HepG2 (cell line): Measurements from ENCODE around the gene KRTAP5-1. TPM values are rescaled to one million over a fixed set of nuclear protein-coding genes. Genes with fewer than 3 reads are reported as not detected.

Experiments
- ATAC-seq: fragments of 200-7000 bp; cut with Tn5 transposase; 3 replicates; pipeline ENCODE4 v1.9.1; 2020; ENCODE audit warnings: mild to moderate bottlenecking, moderate library complexity
- BruUV-seq: library from RNA; stranded (reverse); fragments of 400-500 nt; replicated peaks from 2 replicates; lab custom pipeline; 2021; lab: Mats Ljungman, UMichigan
- CTCF ChIA-PET: fragments of 300-600 bp; formaldehyde crosslinking; extraction: SDS; loops from one replicate; lab custom pipeline; 2021; ENCODE audit warnings: low total read pairs, inconsistent platforms, low intra/inter-chr PET ratio; lab: Yijun Ruan, JAX
- POLR2A ChIA-PET: fragments of 350-600 bp; sonication (Branson Sonifier 250); formaldehyde crosslinking; loops from one replicate; lab custom pipeline; 2020; ENCODE audit warnings: antibody characterized with exemption, inconsistent platforms; lab: Yijun Ruan, JAX
- DNase-seq: peaks from one replicate; pipeline ENCODE4 v3.0.0-alpha.2; 2015; ENCODE audit warnings: low spot score
- FAIRE-seq: peaks from 3 replicates; lab custom pipeline; 2011; peaks lifted over from hg19 to GRCh38; lab: Jason Lieb, UNC
- H2AFZ ChIP-seq: one replicate; pipeline ENCODE4 v1.6.1; 2011; ENCODE audit warnings: low read length, inconsistent platforms
- H3K27ac ChIP-seq: fragments of 300-600 bp; 3 replicates; pipeline ENCODE4 v1.8.0; 2011; ENCODE audit warnings: mixed run types, mild to moderate bottlenecking, mixed read lengths, low read length, inconsistent platforms; ENCODE audit not compliant: insufficient read depth; ENCODE audit errors: extremely low read length
- H3K27me3 ChIP-seq, 2 experiments: fragments of 200-600 bp in 1 of 2; 2 replicates in 1 of 2; 3 replicates in 1 of 2; pipeline versions ENCODE4 v1.6.0 to v1.8.0; 2011; ENCODE audit warnings: low read length in 2 of 2, mild to moderate bottlenecking in 2 of 2, moderate library complexity in 2 of 2, inconsistent platforms in 1 of 2; ENCODE audit not compliant: insufficient read depth in 2 of 2, control insufficient read depth in 1 of 2
- H3K36me3 ChIP-seq, 2 experiments: fragments of 200-600 bp in 1 of 2; replicated peaks in 1 of 2; 2 replicates in 1 of 2; 3 replicates in 1 of 2; pipeline versions ENCODE4 v1.5.1 to v1.8.0; 2011; ENCODE audit warnings: low read length in 2 of 2, inconsistent platforms in 1 of 2; ENCODE audit not compliant: insufficient read depth in 2 of 2, control insufficient read depth in 1 of 2
- H3K4me1 ChIP-seq: 2 replicates; pipeline ENCODE4 v1.5.1; 2012; ENCODE audit warnings: low read length, inconsistent platforms; ENCODE audit not compliant: insufficient read depth
- H3K4me2 ChIP-seq: 2 replicates; pipeline ENCODE4 v1.6.0; 2011; ENCODE audit warnings: low read depth, low read length, inconsistent platforms
- H3K4me3 ChIP-seq, 3 experiments: fragments of 200-600 bp in 1 of 3; sonication (generic), shearing (Covaris generic) in 1 of 3; replicated peaks in 1 of 3; 2 replicates each; pipeline ENCODE4 v1.5.1; 2011 to 2016; ENCODE audit warnings: low read length in 3 of 3, inconsistent platforms in 2 of 3, low read depth in 2 of 3, mild to moderate bottlenecking in 2 of 3, control low read depth in 1 of 3, mixed read lengths in 1 of 3; ENCODE audit not compliant: insufficient read depth in 1 of 3
- H3K79me2 ChIP-seq: one replicate; pipeline ENCODE4 v1.6.1; 2011; ENCODE audit warnings: low read length, inconsistent platforms; ENCODE audit not compliant: insufficient read depth
- H3K9ac ChIP-seq: 2 replicates; pipeline ENCODE4 v1.6.0; 2011; ENCODE audit warnings: mild to moderate bottlenecking, low read depth, low read length, inconsistent platforms; ENCODE audit not compliant: insufficient read depth
- H3K9me3 ChIP-seq: 2 replicates; pipeline ENCODE4 v1.5.1; 2012; ENCODE audit warnings: mild to moderate bottlenecking, low read length
- H4K20me1 ChIP-seq: 2 replicates; pipeline ENCODE4 v1.6.0; 2011; ENCODE audit warnings: inconsistent platforms, mild to moderate bottlenecking, low read length, moderate library complexity; ENCODE audit not compliant: insufficient read depth
- AGO2 ChIP-seq: fragments of 200-400 bp; formaldehyde crosslinking; optimal IDR thresholded peaks from 2 replicates; pipeline ENCODE3; 2017; ENCODE audit warnings: mild to moderate bottlenecking, low read depth, low read length, moderate library complexity
- DPF2 ChIP-seq: sonication (generic); formaldehyde crosslinking; IDR thresholded peaks from 2 replicates; pipeline ENCODE4 v1.4.0; 2020; ENCODE audit warnings: mild to moderate bottlenecking, low read depth, missing genetic modification reagents, borderline replicate concordance
- FOXO1 ChIP-seq: sonication (generic); formaldehyde crosslinking; IDR thresholded peaks from 2 replicates; pipeline ENCODE4 v1.4.0; 2020; ENCODE audit warnings: missing genetic modification reagents
- HNF4G ChIP-seq, 2 experiments: sonication (generic) in 1 of 2; formaldehyde crosslinking in 1 of 2; IDR thresholded peaks; 2 replicates each; pipeline versions ENCODE4 v1.4.0 to v1.6.1; 2011 to 2020; ENCODE audit warnings: borderline replicate concordance in 2 of 2, low read depth in 2 of 2, mild to moderate bottlenecking in 2 of 2, low read length in 1 of 2, missing genetic modification reagents in 1 of 2, moderate library complexity in 1 of 2
- KLF16 ChIP-seq, 2 experiments: sonication (generic) in 1 of 2; formaldehyde crosslinking in 1 of 2; IDR thresholded peaks; 2 replicates each; pipeline versions ENCODE4 v1.6.1 to v1.8.0; 2016 to 2023; ENCODE audit warnings: missing genetic modification reagents in 2 of 2, missing compliant biosample characterization in 1 of 2
- MTA1 ChIP-seq: sonication (generic); formaldehyde crosslinking; IDR thresholded peaks from 2 replicates; pipeline ENCODE4 v1.4.0; 2020; ENCODE audit warnings: missing genetic modification reagents, mild to moderate bottlenecking, borderline replicate concordance
- RFX5 ChIP-seq: IDR thresholded peaks from 2 replicates; pipeline ENCODE4 v1.6.1; 2011; ENCODE audit warnings: low read depth, low read length, improper control_type of control experiment
- SNAI1 ChIP-seq: sonication (generic); formaldehyde crosslinking; IDR thresholded peaks from 2 replicates; pipeline ENCODE4 v1.5.0; 2020; ENCODE audit warnings: mild to moderate bottlenecking, missing genetic modification reagents, borderline replicate concordance
- TARDBP ChIP-seq: sonication (generic); formaldehyde crosslinking; IDR thresholded peaks from 2 replicates; pipeline ENCODE4 v1.8.0; 2022; ENCODE audit warnings: mild to moderate bottlenecking, missing genetic modification reagents
- TFE3 ChIP-seq: IDR thresholded peaks from 2 replicates; pipeline ENCODE4 v1.6.1; 2016
- TSC22D2 ChIP-seq: sonication (generic); formaldehyde crosslinking; IDR thresholded peaks from 2 replicates; pipeline ENCODE4 v1.5.1; 2020; ENCODE audit warnings: missing genetic modification reagents, mild to moderate bottlenecking, borderline replicate concordance
- ZEB1 ChIP-seq: IDR thresholded peaks from 2 replicates; pipeline ENCODE4 v1.6.1; 2012; ENCODE audit warnings: mild to moderate bottlenecking, low read depth, inconsistent platforms; ENCODE audit not compliant: insufficient replicate concordance
- ZNF276 ChIP-seq: sonication (generic); formaldehyde crosslinking; IDR thresholded peaks from 2 replicates; pipeline ENCODE4 v1.4.0; 2020; ENCODE audit warnings: mild to moderate bottlenecking, low read depth, missing genetic modification reagents
- ZNF329 ChIP-seq: sonication (generic); formaldehyde crosslinking; IDR thresholded peaks from 2 replicates; pipeline ENCODE4 v1.9.0; 2021; ENCODE audit warnings: low read depth, mild to moderate bottlenecking, missing genetic modification reagents
- ZNF674 ChIP-seq: sonication (generic); formaldehyde crosslinking; IDR thresholded peaks from 2 replicates; pipeline ENCODE4 v1.5.0; 2020; ENCODE audit warnings: low read depth, mild to moderate bottlenecking, missing genetic modification reagents
- ZNF773 ChIP-seq: sonication (generic); formaldehyde crosslinking; IDR thresholded peaks from 2 replicates; pipeline ENCODE4 v1.4.0; 2020; ENCODE audit warnings: missing genetic modification reagents, borderline replicate concordance
- ZSCAN30 ChIP-seq: sonication (generic); formaldehyde crosslinking; IDR thresholded peaks from 2 replicates; pipeline ENCODE4 v1.5.0; 2020; ENCODE audit warnings: mild to moderate bottlenecking, missing genetic modification reagents
- WGBS: methylation state at CpG from one replicate; pipeline ENCODE4 v1.1.6; 2017; ENCODE audit warnings: low lambda C conversion rate; 5-methylcytosine and 5-hydroxymethylcytosine counted together
- in situ Hi-C: cut with HindIII; loops from 2 replicates; pipeline ENCODE4 v1.10.0; 2017; ENCODE audit warnings: low pct_unique_long_range_greater_than_20kb; ENCODE audit not compliant: extremely low pct_ligation_motif_present
- intact Hi-C: fragments of 100-400 bp; cut with micrococcal nuclease; formaldehyde crosslinking; loops from one replicate; pipeline ENCODE4 v1.10.0; 2022; ENCODE audit not compliant: unreplicated experiment
- polyA plus RNA-seq, 8 experiments: library from polyadenylated mRNA; depleted of rRNA in 3 of 8; stranded (reverse) in 7 of 8; unstranded in 1 of 8; fragments of >200 nt; fragmentation: Illumina TruSeq in 4 of 8; extraction: Trizol in 4 of 8; gene quantifications; 2 replicates each; pipeline versions ENCODE4 v1.2.1 to v1.2.3, GENCODE V29; 2011 to 2016; ENCODE audit warnings: low read depth in 4 of 8, missing spikeins in 1 of 8, mixed read lengths in 1 of 8; ENCODE audit not compliant: insufficient read depth in 1 of 8
- total RNA-seq, 5 experiments: library from RNA; depleted of rRNA; stranded (reverse); fragments of >200 nt; fragmentation: Illumina TruSeq; extraction: Trizol; gene quantifications; 2 replicates each; pipeline ENCODE4 v1.2.3, GENCODE V29; 2016; ENCODE audit warnings: low read depth in 1 of 5
- TF ChIP-seq, protein P1 (sequence below): sonication (generic); formaldehyde crosslinking; IDR thresholded peaks from 2 replicates; pipeline ENCODE4 v1.9.0; 2022; ENCODE audit warnings: missing genetic modification reagents, mild to moderate bottlenecking, borderline replicate concordance

KRTAP5-1 gene
- total and polyA plus RNA-seq, 2 of the 13 experiments (the other 11 are each of a cell fraction or from before 2014, with no cell fraction given): not detected

- POLR2A ChIA-PET: interaction anchor here (0.7 to 1.6 kb wide), 6 partner anchors 15 to 414 kb away, joined by 3 to 5 read pairs (median 3); no protein-coding TSS in a partner anchor
- TF ChIP-seq TSC22D2 (CRISPR knock-in tag) (no peak), MTA1 (CRISPR knock-in tag) (no peak), ZNF773 (CRISPR knock-in tag) (no peak), RFX5 (no peak), ZNF329 (no peak), TARDBP (CRISPR knock-in tag) (no peak), DPF2 (CRISPR knock-in tag) (no peak), AGO2 (peak; percentile 8), ZNF276 (no peak), ZEB1 (peak; percentile 22), TFE3 (no peak), HNF4G (IDR thresholded peaks at IDR 0.05; ENCODE audit: borderline replicate concordance, low read depth, low read length) (0 out of 2 replicates have a peak, but pooled peaks have one; percentile 15), HNF4G (CRISPR knock-in tag; IDR thresholded peaks at IDR 0.05; ENCODE audit: borderline replicate concordance, low read depth) (no peak), ZSCAN30 (no peak), KLF16 (CRISPR knock-in tag; IDR thresholded peaks at IDR 0.05) (no peak), FOXO1 (no peak), SNAI1 (no peak), ZNF674 (no peak)
- TF ChIP-seq, protein P1, sequence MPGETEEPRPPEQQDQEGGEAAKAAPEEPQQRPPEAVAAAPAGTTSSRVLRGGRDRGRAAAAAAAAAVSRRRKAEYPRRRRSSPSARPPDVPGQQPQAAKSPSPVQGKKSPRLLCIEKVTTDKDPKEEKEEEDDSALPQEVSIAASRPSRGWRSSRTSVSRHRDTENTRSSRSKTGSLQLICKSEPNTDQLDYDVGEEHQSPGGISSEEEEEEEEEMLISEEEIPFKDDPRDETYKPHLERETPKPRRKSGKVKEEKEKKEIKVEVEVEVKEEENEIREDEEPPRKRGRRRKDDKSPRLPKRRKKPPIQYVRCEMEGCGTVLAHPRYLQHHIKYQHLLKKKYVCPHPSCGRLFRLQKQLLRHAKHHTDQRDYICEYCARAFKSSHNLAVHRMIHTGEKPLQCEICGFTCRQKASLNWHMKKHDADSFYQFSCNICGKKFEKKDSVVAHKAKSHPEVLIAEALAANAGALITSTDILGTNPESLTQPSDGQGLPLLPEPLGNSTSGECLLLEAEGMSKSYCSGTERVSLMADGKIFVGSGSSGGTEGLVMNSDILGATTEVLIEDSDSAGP: no peak; the same call in 1 of the 2 replicates
Measured at GRCh38 chr11:1574238-1574932, 10.7 kb downstream of the KRTAP5-1 start.

More at GRCh38 chr11:1574238-1574932, 10.7 kb downstream of the KRTAP5-1 start:
- ATAC-seq: peak; percentile 60
- Histone ChIP-seq H2AFZ (no peak overlapping the region), H3K27ac (no peak overlapping the region), H4K20me1 (peaks cover 16% of the 10 kb centered on the region; the same call in 1 of the 2 replicates), H3K9me3 (peaks cover 8% of the 10 kb centered on the region), H3K4me3 (peak overlapping the region; percentile 65 to 76 (median 72)), H3K4me2 (peak overlapping the region; percentile 93), H3K27me3 (peaks cover 1 to 17% of the 10 kb centered on the region in 2 experiments; a peak in 3 of 5 replicates), H3K36me3 (no peaks in the 10 kb centered on the region), H3K79me2 (no peaks in the 10 kb centered on the region), H3K4me1 (peaks cover 35% of the 10 kb centered on the region), H3K9ac (peak overlapping the region; percentile 84; the same call in 1 of the 2 replicates)
- no TSS peak for BruUV-seq
- no peak for DNase-seq
- CTCF ChIA-PET: interaction anchor here (0.9 to 2.3 kb wide), 4 partner anchors 10 to 33 kb away, joined by 3 to 17 read pairs (median 4); no protein-coding TSS in a partner anchor
- intact Hi-C loops: loop anchor here (2.0 kb wide), 2 partner anchors 20 to 34 kb away; no protein-coding TSS in a partner anchor
- FAIRE-seq: no peak
- WGBS: no CpG with 5 or more reads among the region's 64 CpGs
- in situ Hi-C loops: no loop called here
